ENCODE data around the gene SMARCA4. TPM values are rescaled to one million over a fixed set of nuclear protein-coding genes. Genes with fewer than 3 reads are reported as not detected.
A peak's percentile ranks its signal among the peaks of the same experiment; 100 is the strongest.

Gene SMARCA4
- total RNA-seq, 2 experiments from 2014 or later = 97.0 to 98.7 TPM

DNA sequence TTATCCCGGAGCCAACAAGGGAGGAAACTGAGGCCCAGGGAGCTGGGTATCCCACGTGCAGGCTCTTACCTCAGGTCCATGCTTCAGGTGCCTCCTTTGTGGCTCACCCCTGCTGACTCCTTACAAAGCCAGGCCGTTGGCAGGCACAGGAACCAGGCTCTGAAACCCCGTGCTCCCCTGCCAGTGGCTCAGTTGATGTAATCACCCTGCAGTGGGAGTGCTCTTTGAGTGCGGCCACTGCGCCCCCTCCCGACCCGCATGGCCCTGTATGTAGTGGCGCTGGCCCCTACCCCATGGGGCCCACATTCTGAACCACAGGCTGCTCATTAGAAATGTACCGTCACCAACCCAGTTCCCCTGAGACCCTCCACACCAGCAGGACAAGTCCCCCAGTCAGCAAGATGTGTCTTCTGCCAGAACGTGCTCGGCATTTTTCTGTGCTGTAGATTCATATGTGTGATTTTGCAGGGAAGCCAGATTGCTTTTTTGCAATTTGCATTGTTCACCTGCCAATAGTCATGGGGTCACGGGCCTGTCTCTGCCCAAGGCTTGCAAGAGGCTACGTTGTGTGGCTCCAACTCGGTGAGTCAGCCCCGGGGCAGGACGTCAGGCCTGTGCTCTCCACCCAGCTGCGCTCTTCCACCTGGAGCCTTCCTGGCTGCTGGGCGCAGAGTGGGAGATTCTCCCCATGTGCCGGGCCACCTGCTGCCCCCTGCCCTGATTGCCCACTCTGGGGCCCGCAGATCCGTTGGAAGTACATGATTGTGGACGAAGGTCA, 60.3 kb downstream of the SMARCA4 start:
- Mint-ChIP-seq H3K27me3 (no peaks in the 10 kb centered on the region), H3K9me3 (no peaks in the 10 kb centered on the region), H3K4me1 (ENCODE audit: low read depth) (no peaks in the 10 kb centered on the region), H3K36me3 (ENCODE audit: low read depth) (peaks cover 31% of the 10 kb centered on the region), H3K27ac (no peak overlapping the region), H3K4me3 (no peak overlapping the region)
- TF ChIP-seq, protein P1, sequence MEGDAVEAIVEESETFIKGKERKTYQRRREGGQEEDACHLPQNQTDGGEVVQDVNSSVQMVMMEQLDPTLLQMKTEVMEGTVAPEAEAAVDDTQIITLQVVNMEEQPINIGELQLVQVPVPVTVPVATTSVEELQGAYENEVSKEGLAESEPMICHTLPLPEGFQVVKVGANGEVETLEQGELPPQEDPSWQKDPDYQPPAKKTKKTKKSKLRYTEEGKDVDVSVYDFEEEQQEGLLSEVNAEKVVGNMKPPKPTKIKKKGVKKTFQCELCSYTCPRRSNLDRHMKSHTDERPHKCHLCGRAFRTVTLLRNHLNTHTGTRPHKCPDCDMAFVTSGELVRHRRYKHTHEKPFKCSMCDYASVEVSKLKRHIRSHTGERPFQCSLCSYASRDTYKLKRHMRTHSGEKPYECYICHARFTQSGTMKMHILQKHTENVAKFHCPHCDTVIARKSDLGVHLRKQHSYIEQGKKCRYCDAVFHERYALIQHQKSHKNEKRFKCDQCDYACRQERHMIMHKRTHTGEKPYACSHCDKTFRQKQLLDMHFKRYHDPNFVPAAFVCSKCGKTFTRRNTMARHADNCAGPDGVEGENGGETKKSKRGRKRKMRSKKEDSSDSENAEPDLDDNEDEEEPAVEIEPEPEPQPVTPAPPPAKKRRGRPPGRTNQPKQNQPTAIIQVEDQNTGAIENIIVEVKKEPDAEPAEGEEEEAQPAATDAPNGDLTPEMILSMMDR (IDR thresholded peaks at IDR 0.05) = no peak
- no peak for ATAC-seq
- no peak for DNase-seq
- ChIA-PET POLR2A (no interaction called here), CTCF (interaction anchor here (1.0 to 1.9 kb wide), 2 partner anchors 15 to 79 kb away, joined by 4 to 9 read pairs; no protein-coding TSS in a partner anchor)
- intact Hi-C loops (cut with micrococcal nuclease) = no loop called here

DNA sequence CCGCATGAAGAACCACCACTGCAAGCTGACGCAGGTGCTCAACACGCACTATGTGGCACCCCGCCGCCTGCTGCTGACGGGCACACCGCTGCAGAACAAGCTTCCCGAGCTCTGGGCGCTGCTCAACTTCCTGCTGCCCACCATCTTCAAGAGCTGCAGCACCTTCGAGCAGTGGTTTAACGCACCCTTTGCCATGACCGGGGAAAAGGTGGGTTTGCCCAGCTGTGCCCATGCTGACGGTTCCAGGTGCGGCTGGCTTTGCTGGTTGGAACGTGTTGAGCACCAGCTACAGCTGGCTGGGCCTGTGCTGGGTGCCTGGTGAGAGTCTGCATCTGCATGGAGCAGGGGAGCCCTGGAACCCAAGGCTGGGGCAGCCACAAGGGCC, 60.9 kb downstream of the SMARCA4 start:
- TF ChIP-seq, protein P1 (IDR thresholded peaks at IDR 0.05) = no peak
- POLR2A ChIA-PET = interaction anchor here (1.4 to 1.8 kb wide), 2 partner anchors 14 to 26 kb away, joined by 4 to 5 read pairs; no protein-coding TSS in a partner anchor
- Mint-ChIP-seq H3K4me3 (no peak overlapping the region), H3K27ac (no peak overlapping the region), H3K9me3 (no peaks in the 10 kb centered on the region), H3K27me3 (no peaks in the 10 kb centered on the region), H3K4me1 (ENCODE audit: low read depth) (no peaks in the 10 kb centered on the region), H3K36me3 (ENCODE audit: low read depth) (peaks cover 26% of the 10 kb centered on the region)
- intact Hi-C loops (cut with micrococcal nuclease) = no loop called here
- ATAC-seq = no peak
- CTCF ChIA-PET = interaction anchor here (0.9 to 1.1 kb wide), 3 partner anchors 43 to 104 kb away, joined by 3 to 4 read pairs (median 3); no protein-coding TSS in a partner anchor
- DNase-seq = no peak

DNA sequence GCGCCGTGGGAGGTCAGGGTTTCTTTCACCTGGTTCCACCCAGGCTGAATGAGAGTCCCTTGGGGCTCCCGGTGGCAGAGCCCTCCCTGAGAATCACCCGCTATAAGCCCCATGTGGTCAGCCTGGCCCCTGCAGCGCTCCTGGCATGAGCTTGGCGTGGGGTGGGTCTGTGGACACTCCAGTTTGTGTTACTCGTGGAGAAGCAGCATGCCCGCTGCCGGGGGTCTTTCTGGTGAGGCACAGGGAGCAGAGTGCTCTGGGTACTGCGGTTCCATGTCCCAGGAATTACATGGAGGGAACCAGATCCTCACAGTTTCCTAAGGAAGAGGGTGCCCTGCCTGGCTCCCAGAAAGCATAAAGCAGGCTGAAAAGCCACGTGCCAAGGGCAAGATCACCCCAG, 62.2 kb downstream of the SMARCA4 start:
- TF ChIP-seq, protein P1 (IDR thresholded peaks at IDR 0.05) = no peak
- intact Hi-C loops (cut with micrococcal nuclease) = no loop called here
- H3K27ac Mint-ChIP-seq = peak overlapping the region; percentile 8
- no peaks in the 10 kb centered on the region for H3K27me3 Mint-ChIP-seq
- no peak for DNase-seq
- CTCF ChIA-PET = no interaction called here
- POLR2A ChIA-PET = interaction anchor here (1.4 to 1.8 kb wide), 2 partner anchors 13 to 25 kb away, joined by 4 to 5 read pairs; no protein-coding TSS in a partner anchor
- no peak for ATAC-seq
- no peak overlapping the region for H3K4me3 Mint-ChIP-seq
- no peaks in the 10 kb centered on the region for H3K9me3 Mint-ChIP-seq
- H3K4me1 Mint-ChIP-seq (ENCODE audit: low read depth) = no peaks in the 10 kb centered on the region
- peaks cover 29% of the 10 kb centered on the region for H3K36me3 Mint-ChIP-seq (ENCODE audit: low read depth)

DNA sequence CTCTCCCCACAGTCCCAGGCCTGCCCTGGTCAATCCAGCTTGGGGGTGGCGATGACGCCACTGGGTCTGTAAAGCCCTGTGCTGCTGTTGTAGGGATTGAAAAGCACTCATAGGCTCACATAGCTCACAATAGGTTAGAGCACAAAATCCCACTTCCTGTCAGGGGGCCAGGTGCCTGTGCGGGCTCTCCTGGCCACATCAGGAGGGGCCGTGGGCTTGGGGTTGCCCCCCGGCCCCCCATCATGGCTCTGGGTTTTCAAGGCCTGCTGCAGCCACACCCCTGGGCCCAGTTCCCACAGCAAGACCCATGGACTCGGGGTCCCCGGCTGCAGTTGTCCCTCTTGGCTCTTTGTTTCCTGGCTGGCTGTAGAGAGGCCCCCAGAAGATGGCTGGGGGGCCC, 62.9 kb downstream of the SMARCA4 start:
- Mint-ChIP-seq H3K27ac (no peak overlapping the region), H3K4me3 (no peak overlapping the region), H3K9me3 (no peaks in the 10 kb centered on the region), H3K27me3 (no peaks in the 10 kb centered on the region), H3K4me1 (ENCODE audit: low read depth) (no peaks in the 10 kb centered on the region), H3K36me3 (ENCODE audit: low read depth) (peaks cover 26% of the 10 kb centered on the region)
- ChIA-PET POLR2A (interaction anchor here (1.8 kb wide), 1 partner anchor 24 kb away, joined by 4 read pairs; no protein-coding TSS in a partner anchor), CTCF (no interaction called here)
- intact Hi-C loops (cut with micrococcal nuclease) = no loop called here
- TF ChIP-seq, protein P1 (IDR thresholded peaks at IDR 0.05) = no peak
- ATAC-seq (no peak), DNase-seq (no peak)

DNA sequence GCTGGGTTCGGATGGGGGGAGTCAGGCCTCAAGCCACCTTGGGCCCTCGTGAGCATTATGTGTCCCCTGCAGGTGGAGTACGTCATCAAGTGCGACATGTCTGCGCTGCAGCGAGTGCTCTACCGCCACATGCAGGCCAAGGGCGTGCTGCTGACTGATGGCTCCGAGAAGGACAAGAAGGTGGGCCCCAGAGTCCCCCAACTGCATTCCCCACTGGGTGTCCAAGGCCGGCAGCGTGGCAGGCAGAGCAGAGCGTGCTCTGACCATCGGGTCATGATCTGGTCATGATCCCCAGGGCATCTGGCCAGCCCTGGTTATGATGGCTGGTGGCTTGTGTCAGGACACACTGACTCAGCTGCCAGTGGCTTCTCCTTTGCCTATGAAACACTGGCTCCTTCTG, 63.4 kb downstream of the SMARCA4 start:
- Mint-ChIP-seq H3K4me1 (ENCODE audit: low read depth) (no peaks in the 10 kb centered on the region), H3K27ac (no peak overlapping the region), H3K4me3 (no peak overlapping the region), H3K27me3 (no peaks in the 10 kb centered on the region), H3K9me3 (no peaks in the 10 kb centered on the region), H3K36me3 (ENCODE audit: low read depth) (peaks cover 23% of the 10 kb centered on the region)
- intact Hi-C loops (cut with micrococcal nuclease) = no loop called here
- ChIA-PET POLR2A (no interaction called here), CTCF (no interaction called here)
- DNase-seq (no peak), ATAC-seq (no peak)
- TF ChIP-seq, protein P1 (IDR thresholded peaks at IDR 0.05) = no peak

All from activated CD8-positive, alpha-beta T cell treated with anti-CD3 and anti-CD28 coated beads for 36 hours (primary cell).